Breast epithelium (tissue), 3 donors: Measurements from ENCODE around the gene NCKAP5.
A peak's percentile ranks its signal among the peaks of the same experiment; 100 is the strongest.

ENCODE experiments used
- POLR2A ChIP-seq: fragments of 450-650 bp; IDR thresholded peaks from one replicate; pipeline ENCODE4 v1.6.1; 2016; ENCODE audit warnings: antibody characterized with exemption, mild to moderate bottlenecking, moderate library complexity
- POLR2AphosphoS5 ChIP-seq, 3 donors: sonication (generic); formaldehyde crosslinking; IDR thresholded peaks; one replicate each; pipeline ENCODE4 v1.6.1; 2017; ENCODE audit warnings: antibody characterized with exemption in 3 of 3
- TF ChIP-seq, protein P1 (sequence below), 3 donors: fragments of 450-650 bp; IDR thresholded peaks; one replicate each; pipeline ENCODE4 v1.5.1; 2016 to 2017; ENCODE audit warnings: antibody characterized with exemption in 3 of 3, mild to moderate bottlenecking in 3 of 3, moderate library complexity in 3 of 3

DNA sequence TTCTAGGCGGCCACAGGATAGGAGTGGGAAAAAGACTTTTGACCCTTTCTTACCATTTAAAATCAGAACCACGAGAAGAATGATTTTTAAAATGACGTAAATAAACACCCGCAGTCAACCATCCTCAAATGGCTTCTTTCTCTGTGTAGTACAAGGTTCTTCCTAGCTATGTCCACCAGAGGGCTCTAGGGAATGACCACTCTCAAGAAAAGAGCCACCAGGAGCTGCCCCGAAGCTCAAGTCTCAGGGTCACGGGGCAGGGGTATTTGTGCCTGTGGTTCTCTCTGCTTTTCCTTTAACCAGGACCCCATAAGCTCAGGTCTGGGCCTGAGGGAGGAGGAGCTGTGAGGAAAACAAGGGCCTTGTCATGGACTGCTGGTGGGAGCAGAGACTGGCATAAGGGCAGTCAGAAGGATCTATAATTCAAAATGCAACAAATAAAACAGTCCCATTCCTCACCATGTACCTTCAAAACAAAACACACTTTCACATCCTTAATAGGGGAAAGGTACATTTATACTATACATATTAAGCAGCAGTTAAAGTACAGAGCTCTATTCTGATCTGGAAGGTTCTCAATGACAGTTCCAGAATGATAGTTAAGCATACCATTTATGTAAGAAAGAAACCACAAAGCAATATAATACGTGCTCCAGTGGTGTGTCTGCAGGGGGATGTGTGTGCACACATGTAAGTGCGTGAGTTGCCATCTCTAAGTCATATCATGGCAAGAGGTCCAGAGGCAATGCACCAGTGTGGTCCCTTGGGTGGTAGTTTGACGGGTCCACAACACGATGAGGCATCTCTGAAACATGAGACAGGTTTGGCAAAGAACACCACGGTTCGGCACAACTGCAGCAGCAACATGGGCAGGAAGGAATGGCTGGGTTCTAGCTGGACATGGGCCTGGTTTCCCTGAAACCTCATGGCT is 916.9 kb downstream of the NCKAP5 start:
- TF ChIP-seq, protein P1, sequence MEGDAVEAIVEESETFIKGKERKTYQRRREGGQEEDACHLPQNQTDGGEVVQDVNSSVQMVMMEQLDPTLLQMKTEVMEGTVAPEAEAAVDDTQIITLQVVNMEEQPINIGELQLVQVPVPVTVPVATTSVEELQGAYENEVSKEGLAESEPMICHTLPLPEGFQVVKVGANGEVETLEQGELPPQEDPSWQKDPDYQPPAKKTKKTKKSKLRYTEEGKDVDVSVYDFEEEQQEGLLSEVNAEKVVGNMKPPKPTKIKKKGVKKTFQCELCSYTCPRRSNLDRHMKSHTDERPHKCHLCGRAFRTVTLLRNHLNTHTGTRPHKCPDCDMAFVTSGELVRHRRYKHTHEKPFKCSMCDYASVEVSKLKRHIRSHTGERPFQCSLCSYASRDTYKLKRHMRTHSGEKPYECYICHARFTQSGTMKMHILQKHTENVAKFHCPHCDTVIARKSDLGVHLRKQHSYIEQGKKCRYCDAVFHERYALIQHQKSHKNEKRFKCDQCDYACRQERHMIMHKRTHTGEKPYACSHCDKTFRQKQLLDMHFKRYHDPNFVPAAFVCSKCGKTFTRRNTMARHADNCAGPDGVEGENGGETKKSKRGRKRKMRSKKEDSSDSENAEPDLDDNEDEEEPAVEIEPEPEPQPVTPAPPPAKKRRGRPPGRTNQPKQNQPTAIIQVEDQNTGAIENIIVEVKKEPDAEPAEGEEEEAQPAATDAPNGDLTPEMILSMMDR (IDR thresholded peaks at IDR 0.05): peak in 1 of 3 donors; percentile 46
- TF ChIP-seq POLR2A: no peak
- no peak for TF ChIP-seq POLR2AphosphoS5 (IDR thresholded peaks at IDR 0.05)
